GM12878 (cell line): ENCODE results near the gene EHD4. TPM values are rescaled to one million over a fixed set of nuclear protein-coding genes. Genes with fewer than 3 reads are reported as not detected.

Source experiments
- ATAC-seq: fragments of 200-7000 bp; cut with Tn5 transposase; 3 replicates; pipeline ENCODE4 v1.9.1; 2020; ENCODE audit warnings: mild to moderate bottlenecking, moderate library complexity
- BruUV-seq: library from RNA; stranded (reverse); fragments of 400-500 nt; replicated peaks from 2 replicates; lab custom pipeline; 2021; lab: Mats Ljungman, UMichigan
- CTCF ChIA-PET: fragments of 300-600 bp; sonication (Branson Sonifier 250); formaldehyde crosslinking; extraction: SDS; loops from one replicate; lab custom pipeline; 2021; ENCODE audit warnings: inconsistent platforms; lab: Yijun Ruan, JAX
- POLR2A ChIA-PET: fragments of 350-600 bp; formaldehyde crosslinking; extraction: SDS; loops from one replicate; lab custom pipeline; 2021; ENCODE audit warnings: inconsistent platforms; lab: Charles Lee
- RAD21 ChIA-PET: fragments of 300-600 bp; sonication (Branson Sonifier 250); formaldehyde crosslinking; loops from one replicate; lab custom pipeline; 2023; ENCODE audit warnings: antibody characterized with exemption; ENCODE audit not compliant: unreplicated experiment; lab: Charles Lee
- SMC1A ChIA-PET: fragments of 300-600 bp; sonication (Branson Sonifier 250); formaldehyde crosslinking; loops from one replicate; lab custom pipeline; 2023; ENCODE audit not compliant: unreplicated experiment, uncharacterized antibody; lab: Charles Lee
- DNase-seq: peaks from one replicate; pipeline ENCODE4 v3.0.0-alpha.2; 2011; ENCODE audit warnings: low read depth, low spot score
- FAIRE-seq: peaks from 3 replicates; lab custom pipeline; 2011; peaks lifted over from hg19 to GRCh38; lab: Jason Lieb, UNC
- H2AFZ ChIP-seq: 2 replicates; pipeline ENCODE4 v1.6.0; 2011; ENCODE audit warnings: low read depth, low read length, control low read depth; ENCODE audit not compliant: control insufficient read depth
- H3K27ac ChIP-seq: 2 replicates; pipeline ENCODE4 v1.5.1; 2011; ENCODE audit warnings: control low read depth; ENCODE audit not compliant: control insufficient read depth, insufficient read depth
- H3K27me3 ChIP-seq, 2 experiments: replicated peaks in 1 of 2; 2 replicates each; pipeline versions ENCODE4 v1.6.0 to v1.6.1; 2011; ENCODE audit warnings: low read length in 1 of 2; ENCODE audit not compliant: control insufficient read depth in 2 of 2, insufficient read depth in 2 of 2
- H3K36me3 ChIP-seq, 2 experiments: 2 replicates each; pipeline ENCODE4 v1.5.1; 2011; ENCODE audit warnings: low read length in 1 of 2; ENCODE audit not compliant: control insufficient read depth in 2 of 2, insufficient read depth in 2 of 2
- H3K4me1 ChIP-seq: 2 replicates; pipeline ENCODE4 v1.6.1; 2011; ENCODE audit warnings: mild to moderate bottlenecking, low read length, moderate library complexity, mixed read lengths; ENCODE audit not compliant: control insufficient read depth, insufficient read depth
- H3K4me2 ChIP-seq: 2 replicates; pipeline ENCODE4 v1.6.0; 2011; ENCODE audit warnings: control low read depth; ENCODE audit not compliant: control insufficient read depth, insufficient read depth
- H3K4me3 ChIP-seq: fragments of 200-600 bp; sonication (generic); 2 replicates; pipeline ENCODE4 v1.5.1; 2016
- H3K79me2 ChIP-seq: 2 replicates; pipeline ENCODE4 v1.6.0; 2011; ENCODE audit warnings: low read length; ENCODE audit not compliant: control insufficient read depth, insufficient read depth
- H3K9ac ChIP-seq: 2 replicates; pipeline ENCODE4 v1.8.0; 2011; ENCODE audit warnings: low read length, control low read depth, mixed read lengths; ENCODE audit not compliant: control insufficient read depth, insufficient read depth
- H3K9me3 ChIP-seq: replicated peaks from 3 replicates; pipeline ENCODE4 v1.5.1; 2011; ENCODE audit warnings: mild to moderate bottlenecking, low read length; ENCODE audit not compliant: control insufficient read depth, insufficient read depth
- H4K20me1 ChIP-seq: 2 replicates; pipeline ENCODE4 v1.6.0; 2011; ENCODE audit not compliant: control insufficient read depth, insufficient read depth
- BHLHE40 ChIP-seq, 2 experiments: fragments of 450-650 bp in 1 of 2; IDR thresholded peaks; 2 replicates each; pipeline ENCODE4 v1.6.1; 2011 to 2017; ENCODE audit warnings: low read depth in 2 of 2, borderline replicate concordance in 1 of 2, improper control_type of control experiment in 1 of 2, low read length in 1 of 2, mild to moderate bottlenecking in 1 of 2
- CHD2 ChIP-seq: IDR thresholded peaks from 2 replicates; pipeline ENCODE4 v1.6.1; 2011; ENCODE audit warnings: low read depth, low read length, improper control_type of control experiment, borderline replicate concordance
- DPF2 ChIP-seq: fragments of 450-650 bp; IDR thresholded peaks from 2 replicates; pipeline ENCODE4 v1.6.1; 2017; ENCODE audit warnings: mild to moderate bottlenecking
- NFYB ChIP-seq: IDR thresholded peaks from 2 replicates; pipeline ENCODE4 v1.6.1; 2011; ENCODE audit warnings: low read depth, mild to moderate bottlenecking, low read length, improper control_type of control experiment, moderate library complexity; ENCODE audit not compliant: insufficient read depth
- SREBF2 ChIP-seq: IDR thresholded peaks from 2 replicates; pipeline ENCODE4 v1.6.1; 2012; ENCODE audit warnings: mild to moderate bottlenecking, low read length
- WRNIP1 ChIP-seq: IDR thresholded peaks from 2 replicates; pipeline ENCODE4 v1.6.1; 2011; ENCODE audit warnings: low read depth, low read length, improper control_type of control experiment, borderline replicate concordance
- WGBS: methylation state at CpG from one replicate; pipeline ENCODE4 v1.1.6; 2016; ENCODE audit warnings: low lambda C conversion rate; ENCODE audit not compliant: insufficient replicate concordance, insufficient coverage; ENCODE audit errors: missing lambda C conversion rate; 5-methylcytosine and 5-hydroxymethylcytosine counted together
- in situ Hi-C: fragments of 300-500 bp; cut with MboI; formaldehyde crosslinking; loops from 9 replicates; pipeline ENCODE4 v1.14.3; 2018; ENCODE audit warnings: mixed read lengths
- intact Hi-C: fragments of 100-400 bp; cut with micrococcal nuclease; formaldehyde crosslinking; loops from one replicate; pipeline ENCODE4 v1.14.2; 2022; ENCODE audit not compliant: unreplicated experiment
- polyA plus RNA-seq, 11 experiments: library from polyadenylated mRNA; depleted of rRNA in 4 of 11; unstranded in 6 of 11; stranded (reverse) in 5 of 11; fragments of >200 nt; fragmentation: Nextera tagmentation in 4 of 11; fragmentation: Illumina TruSeq in 1 of 11; extraction: Ambion mirVana in 4 of 11; extraction: Trizol in 1 of 11; gene quantifications; 1 replicate in 1 of 11; 2 replicates in 10 of 11; pipeline versions ENCODE4 v1.2.1 to v1.2.3, GENCODE V29; 2011 to 2016; ENCODE audit warnings: inconsistent platforms in 2 of 11, missing spikeins in 2 of 11, low read depth in 1 of 11
- total RNA-seq, 4 experiments: library from RNA; depleted of rRNA in 3 of 4; stranded (reverse); fragments of >200 nt in 3 of 4; fragmentation: Illumina TruSeq in 1 of 4; extraction: Trizol in 1 of 4; gene quantifications; 2 replicates each; pipeline versions ENCODE4 v1.2.1 to v1.2.3, GENCODE V29; 2013 to 2021
- TF ChIP-seq, protein P1 (sequence below): IDR thresholded peaks from 2 replicates; pipeline ENCODE4 v1.6.1; 2012; ENCODE audit warnings: improper control_type of control experiment, low read depth, low read length; ENCODE audit not compliant: insufficient replicate concordance
- TF ChIP-seq, protein P2 (sequence below): fragments of 450-650 bp; IDR thresholded peaks from 2 replicates; pipeline ENCODE4 v1.6.1; 2017; ENCODE audit warnings: low read depth, mild to moderate bottlenecking, moderate library complexity
- TF ChIP-seq, protein P3 (sequence below): fragments of 450-650 bp; IDR thresholded peaks from 2 replicates; pipeline ENCODE4 v1.6.1; 2014; ENCODE audit warnings: mild to moderate bottlenecking

Gene EHD4
- total and polyA plus RNA-seq, 10 of the 15 experiments (the other 5 are each of a cell fraction or from before 2014, with no cell fraction given): 4.2 to 62.9 (median 44.7) TPM

DNA sequence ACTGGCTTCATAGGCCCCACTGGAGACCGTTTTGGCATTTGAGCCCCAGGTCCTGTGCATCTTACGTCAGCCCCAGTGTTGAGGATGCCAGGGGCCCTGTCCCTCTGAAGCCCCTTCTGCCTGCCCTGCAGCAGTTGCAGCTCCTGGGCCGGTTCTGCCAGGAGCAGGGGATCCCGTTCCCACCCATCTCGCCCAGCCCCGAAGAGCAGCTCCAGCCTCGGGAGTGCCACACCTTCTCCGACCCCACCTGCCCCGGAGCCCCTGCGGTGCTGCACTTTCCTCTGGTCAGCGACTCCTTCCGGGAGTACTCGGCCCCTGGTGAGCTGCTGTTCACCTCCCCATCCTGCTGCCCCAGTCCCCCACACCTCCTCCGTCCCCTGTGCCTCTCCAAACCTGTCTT, 125.2 kb downstream of the EHD4 start:
- ATAC-seq: no peak
- no TSS peak for BruUV-seq
- no peak for FAIRE-seq
- SMC1A ChIA-PET: interaction anchor here (1.0 kb wide), 1 partner anchor 237 kb away, joined by 3 read pairs; no protein-coding TSS in a partner anchor
- in situ Hi-C loops (no loop called here), intact Hi-C loops (no loop called here)
- H3K27ac ChIP-seq: no peak overlapping the region
- CTCF ChIA-PET: interaction anchor here (1.0 to 1.2 kb wide), 2 partner anchors 56 to 57 kb away, joined by 3 read pairs; no protein-coding TSS in a partner anchor
- RAD21 ChIA-PET: no interaction called here
- H3K36me3 ChIP-seq: no peaks in the 10 kb centered on the region; a peak in 1 of 4 replicates
- 90% methylated on average over 14 of the region's 14 CpGs for WGBS
- H3K4me3 ChIP-seq: no peak overlapping the region
- no peaks in the 10 kb centered on the region for H3K79me2 ChIP-seq
- TF ChIP-seq BHLHE40 (IDR thresholded peaks at IDR 0.05; ENCODE audit: borderline replicate concordance in 1 of 2, low read depth in 2 of 2, low read length in 1 of 2) (no peak), SREBF2 (no peak), CHD2 (no peak), NFYB (no peak), DPF2 (no peak), WRNIP1 (no peak)
- TF ChIP-seq, protein P1, sequence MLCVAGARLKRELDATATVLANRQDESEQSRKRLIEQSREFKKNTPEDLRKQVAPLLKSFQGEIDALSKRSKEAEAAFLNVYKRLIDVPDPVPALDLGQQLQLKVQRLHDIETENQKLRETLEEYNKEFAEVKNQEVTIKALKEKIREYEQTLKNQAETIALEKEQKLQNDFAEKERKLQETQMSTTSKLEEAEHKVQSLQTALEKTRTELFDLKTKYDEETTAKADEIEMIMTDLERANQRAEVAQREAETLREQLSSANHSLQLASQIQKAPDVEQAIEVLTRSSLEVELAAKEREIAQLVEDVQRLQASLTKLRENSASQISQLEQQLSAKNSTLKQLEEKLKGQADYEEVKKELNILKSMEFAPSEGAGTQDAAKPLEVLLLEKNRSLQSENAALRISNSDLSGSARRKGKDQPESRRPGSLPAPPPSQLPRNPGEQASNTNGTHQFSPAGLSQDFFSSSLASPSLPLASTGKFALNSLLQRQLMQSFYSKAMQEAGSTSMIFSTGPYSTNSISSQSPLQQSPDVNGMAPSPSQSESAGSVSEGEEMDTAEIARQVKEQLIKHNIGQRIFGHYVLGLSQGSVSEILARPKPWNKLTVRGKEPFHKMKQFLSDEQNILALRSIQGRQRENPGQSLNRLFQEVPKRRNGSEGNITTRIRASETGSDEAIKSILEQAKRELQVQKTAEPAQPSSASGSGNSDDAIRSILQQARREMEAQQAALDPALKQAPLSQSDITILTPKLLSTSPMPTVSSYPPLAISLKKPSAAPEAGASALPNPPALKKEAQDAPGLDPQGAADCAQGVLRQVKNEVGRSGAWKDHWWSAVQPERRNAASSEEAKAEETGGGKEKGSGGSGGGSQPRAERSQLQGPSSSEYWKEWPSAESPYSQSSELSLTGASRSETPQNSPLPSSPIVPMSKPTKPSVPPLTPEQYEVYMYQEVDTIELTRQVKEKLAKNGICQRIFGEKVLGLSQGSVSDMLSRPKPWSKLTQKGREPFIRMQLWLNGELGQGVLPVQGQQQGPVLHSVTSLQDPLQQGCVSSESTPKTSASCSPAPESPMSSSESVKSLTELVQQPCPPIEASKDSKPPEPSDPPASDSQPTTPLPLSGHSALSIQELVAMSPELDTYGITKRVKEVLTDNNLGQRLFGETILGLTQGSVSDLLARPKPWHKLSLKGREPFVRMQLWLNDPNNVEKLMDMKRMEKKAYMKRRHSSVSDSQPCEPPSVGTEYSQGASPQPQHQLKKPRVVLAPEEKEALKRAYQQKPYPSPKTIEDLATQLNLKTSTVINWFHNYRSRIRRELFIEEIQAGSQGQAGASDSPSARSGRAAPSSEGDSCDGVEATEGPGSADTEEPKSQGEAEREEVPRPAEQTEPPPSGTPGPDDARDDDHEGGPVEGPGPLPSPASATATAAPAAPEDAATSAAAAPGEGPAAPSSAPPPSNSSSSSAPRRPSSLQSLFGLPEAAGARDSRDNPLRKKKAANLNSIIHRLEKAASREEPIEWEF: no peak
- TF ChIP-seq, protein P2, sequence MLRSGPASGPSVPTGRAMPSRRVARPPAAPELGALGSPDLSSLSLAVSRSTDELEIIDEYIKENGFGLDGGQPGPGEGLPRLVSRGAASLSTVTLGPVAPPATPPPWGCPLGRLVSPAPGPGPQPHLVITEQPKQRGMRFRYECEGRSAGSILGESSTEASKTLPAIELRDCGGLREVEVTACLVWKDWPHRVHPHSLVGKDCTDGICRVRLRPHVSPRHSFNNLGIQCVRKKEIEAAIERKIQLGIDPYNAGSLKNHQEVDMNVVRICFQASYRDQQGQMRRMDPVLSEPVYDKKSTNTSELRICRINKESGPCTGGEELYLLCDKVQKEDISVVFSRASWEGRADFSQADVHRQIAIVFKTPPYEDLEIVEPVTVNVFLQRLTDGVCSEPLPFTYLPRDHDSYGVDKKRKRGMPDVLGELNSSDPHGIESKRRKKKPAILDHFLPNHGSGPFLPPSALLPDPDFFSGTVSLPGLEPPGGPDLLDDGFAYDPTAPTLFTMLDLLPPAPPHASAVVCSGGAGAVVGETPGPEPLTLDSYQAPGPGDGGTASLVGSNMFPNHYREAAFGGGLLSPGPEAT: no peak
- TF ChIP-seq, protein P3, sequence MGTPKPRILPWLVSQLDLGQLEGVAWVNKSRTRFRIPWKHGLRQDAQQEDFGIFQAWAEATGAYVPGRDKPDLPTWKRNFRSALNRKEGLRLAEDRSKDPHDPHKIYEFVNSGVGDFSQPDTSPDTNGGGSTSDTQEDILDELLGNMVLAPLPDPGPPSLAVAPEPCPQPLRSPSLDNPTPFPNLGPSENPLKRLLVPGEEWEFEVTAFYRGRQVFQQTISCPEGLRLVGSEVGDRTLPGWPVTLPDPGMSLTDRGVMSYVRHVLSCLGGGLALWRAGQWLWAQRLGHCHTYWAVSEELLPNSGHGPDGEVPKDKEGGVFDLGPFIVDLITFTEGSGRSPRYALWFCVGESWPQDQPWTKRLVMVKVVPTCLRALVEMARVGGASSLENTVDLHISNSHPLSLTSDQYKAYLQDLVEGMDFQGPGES: no peak
- H2AFZ ChIP-seq: no peak overlapping the region
- H4K20me1 ChIP-seq: no peaks in the 10 kb centered on the region; the same call in 1 of the 2 replicates
- POLR2A ChIA-PET: interaction anchor here (1.3 kb wide), 1 partner anchor 9 kb away, joined by 4 read pairs; no protein-coding TSS in a partner anchor
- no peak overlapping the region for H3K4me2 ChIP-seq
- no peak overlapping the region for H3K9ac ChIP-seq
- no peaks in the 10 kb centered on the region for H3K9me3 ChIP-seq
- no peaks in the 10 kb centered on the region for H3K27me3 ChIP-seq
- no peaks in the 10 kb centered on the region for H3K4me1 ChIP-seq
- no peak for DNase-seq
